Activated CD4-positive, CD25-positive, alpha-beta regulatory T cell treated with anti-CD3 and anti-CD28 coated beads, Interleukin-2, amount 50 U/mL, for 16 hours (primary cell): ENCODE data around the gene STIP1.

Source experiments
- DNase-seq: peaks from one replicate; pipeline ENCODE4 v3.0.0-alpha.2; 2020; ENCODE audit warnings: low read depth, low spot score

Gene STIP1

GRCh38 chr11:64250415-64251015 lies 64.5 kb downstream of the STIP1 start:
- no peak for DNase-seq

- DNase-seq: peak; percentile 50
These were observed 65.2 kb downstream of the STIP1 start, which contains the start of gene PLCB3 for GRCh38 chr11:64251016-64251752. TSS of gene PLCB3 (plus strand) at chr11:64251530. CDS start at chr11:64251650, 120 bp downstream.

GRCh38 chr11:64251753-64252002 lies 65.7 kb downstream of the STIP1 start:
- no peak for DNase-seq

- DNase-seq: no peak
These were observed 66.3 kb downstream of the STIP1 start for GRCh38 chr11:64252003-64252872.

GRCh38 chr11:64253043-64253442 lies 67.1 kb downstream of the STIP1 start:
- DNase-seq: no peak

GRCh38 chr11:64253481-64253880 lies 67.5 kb downstream of the STIP1 start:
- no peak for DNase-seq
